Activated CD4-positive, CD25-positive, alpha-beta regulatory T cell treated with anti-CD3 and anti-CD28 coated beads, Interleukin-2, amount 50 U/mL, for 16 hours (primary cell): ENCODE data around the gene KLF16.
"Not testable (repeated sequence)": the region's sequence is repeated elsewhere in the genome, so short reads cannot be mapped to it uniquely, and the experiment has no call there.

Source experiments
- DNase-seq: peaks from one replicate; pipeline ENCODE4 v3.0.0-alpha.2; 2020; ENCODE audit warnings: low read depth, low spot score

KLF16 gene

GRCh38 chr19:1863328-1863637 is at the start of gene KLF16:
KLF16 (minus strand) TSS chr19:1863579; CDS start chr19:1863497, 82 bp downstream.
- DNase-seq: no peak

- no peak for DNase-seq
Observed at GRCh38 chr19:1912760-1913505, 49.6 kb upstream of the KLF16 start.

- no peak for DNase-seq
Observed at GRCh38 chr19:1911995-1912394, 48.6 kb upstream of the KLF16 start.

- DNase-seq: no peak
Observed at GRCh38 chr19:1911098-1911497, 47.7 kb upstream of the KLF16 start.

GRCh38 chr19:1910177-1910576 is 46.8 kb upstream of the KLF16 start:
- no peak for DNase-seq

- no peak for DNase-seq
Observed at GRCh38 chr19:1909761-1910080, 46.3 kb upstream of the KLF16 start.

- no peak for DNase-seq
Observed at GRCh38 chr19:1908364-1908678, 44.9 kb upstream of the KLF16 start.

GRCh38 chr19:1907563-1908363 is 44.4 kb upstream of the KLF16 start:
- DNase-seq: no peak

- no peak for DNase-seq
Observed at GRCh38 chr19:1906985-1907562, 43.7 kb upstream of the KLF16 start.

- no peak for DNase-seq
Observed at GRCh38 chr19:1905863-1906375, 42.5 kb upstream of the KLF16 start.

GRCh38 chr19:1905110-1905862 is 41.9 kb upstream of the KLF16 start, which contains the start of the genes ADAT3 and SCAMP4:
ADAT3 (plus strand) TSS chr19:1905399; CDS start chr19:1912048, 6,649 bp downstream.
SCAMP4 (plus strand) TSS chr19:1905399; CDS start chr19:1915020, 9,621 bp downstream.
- peak; percentile 94 for DNase-seq

GRCh38 chr19:1904860-1905109 is 41.4 kb upstream of the KLF16 start:
- DNase-seq: no peak

- DNase-seq: no peak
Observed at GRCh38 chr19:1902923-1903322, 39.5 kb upstream of the KLF16 start.

- DNase-seq: no peak
Observed at GRCh38 chr19:1901940-1902404, 38.6 kb upstream of the KLF16 start.

GRCh38 chr19:1896508-1896907 is 33.1 kb upstream of the KLF16 start:
- DNase-seq: no peak

GRCh38 chr19:1893791-1894190 is 30.4 kb upstream of the KLF16 start:
- DNase-seq: no peak

- no peak for DNase-seq
Observed at GRCh38 chr19:1889907-1890306, 26.5 kb upstream of the KLF16 start.

- no peak for DNase-seq
Observed at GRCh38 chr19:1888385-1888784, 25.0 kb upstream of the KLF16 start.

- not testable (repeated sequence) for DNase-seq
Observed at GRCh38 chr19:1886360-1886759, 23.0 kb upstream of the KLF16 start.

- peak; percentile 89 for DNase-seq
Observed at GRCh38 chr19:1885398-1886119, 22.2 kb upstream of the KLF16 start, which contains the start of gene ABHD17A. ABHD17A (minus strand) TSS chr19:1885496; CDS start chr19:1881566, 3,930 bp downstream.

- no peak for DNase-seq
Observed at GRCh38 chr19:1884719-1885334, 21.4 kb upstream of the KLF16 start.
